NB4 (cell line): ENCODE measurements around the gene MARCKS.

Experiments
- DNase-seq: peaks from one replicate; pipeline ENCODE4 v3.0.0; 2010; ENCODE audit warnings: low read depth
- H3K4me3 ChIP-seq: one replicate; pipeline ENCODE4 v1.5.1; 2011; ENCODE audit warnings: mild to moderate bottlenecking, low read depth, low read length, moderate library complexity
- CTCF ChIP-seq: IDR thresholded peaks from one replicate; pipeline ENCODE4 v1.5.1; 2012; ENCODE audit warnings: low read depth, low read length
- MYC ChIP-seq: IDR thresholded peaks from 2 replicates; pipeline ENCODE4 v1.6.1; 2011; ENCODE audit warnings: low read depth, low read length
- POLR2A ChIP-seq: IDR thresholded peaks from 2 replicates; pipeline ENCODE4 v1.6.1; 2011; ENCODE audit warnings: mild to moderate bottlenecking; ENCODE audit not compliant: insufficient read length; ENCODE audit errors: extremely low read depth
- TF ChIP-seq, protein P1 (sequence below): IDR thresholded peaks from 2 replicates; pipeline ENCODE4 v1.6.1; 2011; ENCODE audit warnings: low read depth, low read length

MARCKS gene

DNA sequence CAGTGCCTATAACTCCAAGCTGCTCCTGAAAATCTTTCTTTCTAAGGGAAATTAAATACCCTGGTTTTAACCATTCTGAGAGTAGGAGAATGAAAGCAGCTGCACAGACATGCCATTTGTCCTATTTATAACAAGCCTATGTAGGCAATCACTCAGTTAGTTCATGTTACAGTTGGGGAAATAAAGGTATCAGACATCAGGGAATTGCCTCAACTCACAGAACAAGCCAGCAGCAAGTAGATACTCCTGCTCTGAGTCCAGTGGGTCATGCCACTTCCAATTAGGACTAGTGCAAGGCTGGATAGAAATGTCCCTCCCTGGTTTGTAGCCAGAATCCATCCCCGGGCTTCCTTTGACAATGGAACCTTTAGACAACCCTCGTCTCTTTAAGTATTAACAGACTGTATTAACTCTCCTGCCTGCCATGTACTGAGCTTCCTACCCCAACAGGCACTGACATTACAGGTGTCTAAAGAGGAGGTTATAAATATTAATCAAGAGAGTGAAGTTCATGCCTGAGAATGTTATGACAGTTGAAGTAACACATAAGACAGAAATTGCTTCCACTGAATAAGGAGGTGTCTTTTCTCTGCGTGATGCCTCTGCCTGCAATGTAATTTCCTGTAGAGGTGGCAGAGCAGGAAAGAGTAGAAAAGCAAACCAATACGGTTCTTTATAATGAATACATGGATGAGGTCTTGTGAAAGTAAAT, 28.0 kb upstream of the MARCKS start:
- no peak overlapping the region for H3K4me3 ChIP-seq
- no peak for TF ChIP-seq CTCF
- no peak for DNase-seq

DNA sequence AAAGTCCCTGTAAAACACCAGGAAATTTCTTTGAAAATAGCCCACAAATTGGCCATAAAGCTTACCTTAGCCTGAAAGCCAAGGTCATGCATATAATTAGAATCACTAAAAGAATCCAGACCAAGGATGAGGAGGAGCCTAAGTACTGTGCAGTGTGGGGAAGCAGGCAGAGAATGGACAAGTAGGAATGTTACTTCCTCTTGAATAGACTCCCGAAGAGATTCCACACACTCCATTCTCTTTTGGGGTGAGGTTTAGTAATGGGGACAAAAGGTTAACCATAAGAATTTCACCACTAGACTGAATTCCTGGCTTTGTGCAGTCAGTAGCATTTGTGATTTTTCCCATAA, 27.5 kb upstream of the MARCKS start:
- DNase-seq, result no peak
- no peak overlapping the region for H3K4me3 ChIP-seq
- TF ChIP-seq CTCF (no peak), POLR2A (no peak), MYC (no peak)
- TF ChIP-seq, protein P1, sequence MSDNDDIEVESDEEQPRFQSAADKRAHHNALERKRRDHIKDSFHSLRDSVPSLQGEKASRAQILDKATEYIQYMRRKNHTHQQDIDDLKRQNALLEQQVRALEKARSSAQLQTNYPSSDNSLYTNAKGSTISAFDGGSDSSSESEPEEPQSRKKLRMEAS, result no peak

DNA sequence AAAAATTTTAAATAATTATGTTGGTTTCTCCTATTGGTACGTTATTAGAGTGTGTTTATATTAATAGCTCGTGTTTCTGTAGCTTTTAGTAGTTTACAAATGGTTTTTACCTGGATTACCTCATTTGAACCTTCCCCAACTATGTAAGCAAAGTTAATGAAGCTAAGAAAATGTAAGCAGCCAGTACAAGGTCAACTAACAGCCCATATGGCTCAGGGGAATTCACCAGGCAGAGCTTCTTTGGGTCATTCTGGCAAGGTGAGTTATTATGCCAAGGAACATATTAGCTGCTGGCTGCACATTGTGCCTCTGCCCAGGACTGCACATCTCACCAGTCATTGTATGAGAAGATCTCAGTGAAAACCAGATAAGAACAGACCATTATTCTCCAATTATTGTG, 27.0 kb upstream of the MARCKS start:
- DNase-seq, result no peak
- no peak overlapping the region for H3K4me3 ChIP-seq
- TF ChIP-seq POLR2A, result no peak
- TF ChIP-seq, protein P1, result no peak
- TF ChIP-seq MYC, result no peak

- H3K4me3 ChIP-seq, result no peak overlapping the region
- DNase-seq, result no peak
- TF ChIP-seq CTCF (no peak), MYC (no peak), POLR2A (no peak)
- TF ChIP-seq, protein P1, result no peak
These were observed 23.6 kb upstream of the MARCKS start for GRCh38 chr6:113833537-113833936.

DNA sequence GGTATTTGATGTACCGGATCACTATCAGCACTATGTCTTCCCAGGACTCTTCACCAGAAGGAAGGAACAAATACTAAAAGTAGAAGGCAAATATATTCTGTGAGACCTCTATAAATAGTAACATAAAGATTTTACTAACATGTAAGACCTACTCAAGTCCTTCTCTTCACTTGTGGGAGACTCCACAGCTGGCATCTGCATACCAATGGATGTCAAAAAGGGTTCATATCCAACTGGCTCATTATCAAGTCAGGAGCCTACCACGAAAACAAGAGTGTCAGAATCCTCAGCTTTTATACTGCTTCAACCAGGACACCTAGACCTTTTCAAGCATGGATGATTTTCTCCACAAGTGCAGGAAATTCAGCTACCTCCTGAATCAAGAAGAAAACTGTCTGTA, 20.0 kb upstream of the MARCKS start:
- TF ChIP-seq POLR2A (no peak), MYC (no peak), CTCF (no peak)
- TF ChIP-seq, protein P1, result no peak
- DNase-seq, result no peak
- H3K4me3 ChIP-seq, result no peak overlapping the region

DNA sequence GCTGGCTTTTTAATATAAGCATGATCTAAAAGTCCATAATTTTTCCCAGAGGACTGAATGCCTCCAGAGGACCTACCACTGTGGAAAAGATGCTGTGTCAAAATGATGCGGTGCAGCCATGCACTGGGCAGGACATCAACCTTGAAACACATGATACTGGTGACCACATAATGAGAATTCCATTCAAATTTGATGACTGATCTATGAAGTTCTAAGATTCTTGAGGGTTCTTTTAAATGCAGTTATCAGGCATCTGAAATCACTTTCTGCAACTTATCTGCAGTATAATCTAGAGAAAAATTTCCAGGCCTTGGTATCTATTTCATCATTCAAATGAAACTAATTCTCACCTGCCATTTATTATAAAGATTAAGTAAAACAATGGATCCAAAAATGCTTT, 15.0 kb upstream of the MARCKS start:
- no peak for TF ChIP-seq POLR2A
- no peak for TF ChIP-seq MYC
- no peak for TF ChIP-seq CTCF
- TF ChIP-seq, protein P1, result no peak

More for the DNA sequence above, 15.0 kb upstream of the MARCKS start:
- DNase-seq, result no peak
- no peak overlapping the region for H3K4me3 ChIP-seq
